ENCODE results near the gene HLA-B.

- TF ChIP-seq POLR2AphosphoS5 (IDR thresholded peaks at IDR 0.05; ENCODE audit: borderline replicate concordance, low read depth, low read length) = no peak
- TF ChIP-seq EZH2 (IDR thresholded peaks at IDR 0.05) = no peak
Observed at GRCh38 chr6:31355583-31355948, 1.4 kb downstream of the HLA-B start.

Measured in SK-N-MC (cell line).